ENCODE results near the gene ABLIM3. TPM values are rescaled to one million over a fixed set of nuclear protein-coding genes. Genes with fewer than 3 reads are reported as not detected.

Gene ABLIM3
- total RNA-seq, 4 donors from 2014 or later: 1.6 to 26.4 (median 5.7) TPM

- DNase-seq: no peak
- H3K4me1 ChIP-seq: no peaks in the 10 kb centered on the region
- no peak overlapping the region for H3K27ac ChIP-seq
- H3K27me3 ChIP-seq: no peaks in the 10 kb centered on the region
- H3K4me3 ChIP-seq: no peak overlapping the region
- TF ChIP-seq POLR2A (IDR thresholded peaks at IDR 0.05): no peak
- TF ChIP-seq, protein P1, sequence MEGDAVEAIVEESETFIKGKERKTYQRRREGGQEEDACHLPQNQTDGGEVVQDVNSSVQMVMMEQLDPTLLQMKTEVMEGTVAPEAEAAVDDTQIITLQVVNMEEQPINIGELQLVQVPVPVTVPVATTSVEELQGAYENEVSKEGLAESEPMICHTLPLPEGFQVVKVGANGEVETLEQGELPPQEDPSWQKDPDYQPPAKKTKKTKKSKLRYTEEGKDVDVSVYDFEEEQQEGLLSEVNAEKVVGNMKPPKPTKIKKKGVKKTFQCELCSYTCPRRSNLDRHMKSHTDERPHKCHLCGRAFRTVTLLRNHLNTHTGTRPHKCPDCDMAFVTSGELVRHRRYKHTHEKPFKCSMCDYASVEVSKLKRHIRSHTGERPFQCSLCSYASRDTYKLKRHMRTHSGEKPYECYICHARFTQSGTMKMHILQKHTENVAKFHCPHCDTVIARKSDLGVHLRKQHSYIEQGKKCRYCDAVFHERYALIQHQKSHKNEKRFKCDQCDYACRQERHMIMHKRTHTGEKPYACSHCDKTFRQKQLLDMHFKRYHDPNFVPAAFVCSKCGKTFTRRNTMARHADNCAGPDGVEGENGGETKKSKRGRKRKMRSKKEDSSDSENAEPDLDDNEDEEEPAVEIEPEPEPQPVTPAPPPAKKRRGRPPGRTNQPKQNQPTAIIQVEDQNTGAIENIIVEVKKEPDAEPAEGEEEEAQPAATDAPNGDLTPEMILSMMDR (IDR thresholded peaks at IDR 0.05): no peak
- H3K36me3 ChIP-seq: no peaks in the 10 kb centered on the region
- H3K9me3 ChIP-seq: no peaks in the 10 kb centered on the region
These were observed 18.1 kb upstream of the ABLIM3 start for GRCh38 chr5:149123211-149123610.

GRCh38 chr5:149125386-149125891, 15.9 kb upstream of the ABLIM3 start:
- Histone ChIP-seq H3K36me3 (no peaks in the 10 kb centered on the region), H3K9me3 (no peaks in the 10 kb centered on the region), H3K4me3 (no peak overlapping the region), H3K4me1 (no peaks in the 10 kb centered on the region), H3K27ac (no peak overlapping the region), H3K27me3 (no peaks in the 10 kb centered on the region)
- TF ChIP-seq POLR2A (IDR thresholded peaks at IDR 0.05): no peak
- TF ChIP-seq, protein P1 (IDR thresholded peaks at IDR 0.05): no peak
- DNase-seq: no peak

GRCh38 chr5:149126906-149127305, 14.4 kb upstream of the ABLIM3 start:
- H3K4me1 ChIP-seq: no peaks in the 10 kb centered on the region
- no peak overlapping the region for H3K4me3 ChIP-seq
- TF ChIP-seq, protein P1 (IDR thresholded peaks at IDR 0.05): no peak
- no peak for TF ChIP-seq POLR2A (IDR thresholded peaks at IDR 0.05)
- no peak overlapping the region for H3K27ac ChIP-seq
- no peak for DNase-seq
- no peaks in the 10 kb centered on the region for H3K27me3 ChIP-seq
- no peaks in the 10 kb centered on the region for H3K36me3 ChIP-seq
- no peaks in the 10 kb centered on the region for H3K9me3 ChIP-seq

GRCh38 chr5:149127394-149127955, 13.8 kb upstream of the ABLIM3 start:
- Histone ChIP-seq H3K27me3 (no peaks in the 10 kb centered on the region), H3K9me3 (no peaks in the 10 kb centered on the region), H3K4me3 (no peak overlapping the region), H3K4me1 (no peaks in the 10 kb centered on the region), H3K36me3 (no peaks in the 10 kb centered on the region), H3K27ac (no peak overlapping the region)
- no peak for DNase-seq
- TF ChIP-seq, protein P1 (IDR thresholded peaks at IDR 0.05): no peak
- no peak for TF ChIP-seq POLR2A (IDR thresholded peaks at IDR 0.05)

- no peaks in the 10 kb centered on the region for H3K9me3 ChIP-seq
- TF ChIP-seq, protein P1 (IDR thresholded peaks at IDR 0.05): peak in 4 of 6 experiments; percentile 29 to 40 (median 36)
- no peak for TF ChIP-seq POLR2A (IDR thresholded peaks at IDR 0.05)
- DNase-seq: no peak
These were observed 13.0 kb upstream of the ABLIM3 start for GRCh38 chr5:149128023-149128875.

More at GRCh38 chr5:149128023-149128875, 13.0 kb upstream of the ABLIM3 start:
- no peak overlapping the region for H3K27ac ChIP-seq
- H3K36me3 ChIP-seq: no peaks in the 10 kb centered on the region
- no peaks in the 10 kb centered on the region for H3K27me3 ChIP-seq
- no peaks in the 10 kb centered on the region for H3K4me1 ChIP-seq
- no peak overlapping the region for H3K4me3 ChIP-seq

Measured in Peyer's patch (tissue), 4 donors.